Osteocyte (in vitro differentiated cells): Measurements from ENCODE around the gene HIBADH. TPM values are rescaled to one million over a fixed set of nuclear protein-coding genes. Genes with fewer than 3 reads are reported as not detected.
"Not testable (repeated sequence)": the region's sequence is repeated elsewhere in the genome, so short reads cannot be mapped to it uniquely, and the experiment has no call there.

Experiments
- DNase-seq: peaks from one replicate; pipeline ENCODE4 v3.0.0; 2021; ENCODE audit warnings: mixed read lengths; ENCODE audit not compliant: unreplicated experiment; ENCODE audit errors: extremely low spot score
- H3K27ac Mint-ChIP-seq: one replicate; pipeline ENCODE4 v1.8.0; 2021; ENCODE audit warnings: mild to moderate bottlenecking, mixed read lengths; ENCODE audit not compliant: unreplicated experiment
- H3K27me3 Mint-ChIP-seq: one replicate; pipeline ENCODE4 v1.8.0; 2021; ENCODE audit warnings: mixed read lengths; ENCODE audit not compliant: unreplicated experiment
- H3K36me3 Mint-ChIP-seq: one replicate; pipeline ENCODE4 v1.8.0; 2021; ENCODE audit warnings: mixed read lengths; ENCODE audit not compliant: unreplicated experiment
- H3K4me1 Mint-ChIP-seq: one replicate; pipeline ENCODE4 v1.8.0; 2021; ENCODE audit warnings: mixed read lengths; ENCODE audit not compliant: unreplicated experiment
- H3K4me3 Mint-ChIP-seq: one replicate; pipeline ENCODE4 v1.8.0; 2021; ENCODE audit warnings: mild to moderate bottlenecking, moderate library complexity, mixed read lengths; ENCODE audit not compliant: unreplicated experiment
- H3K9me3 Mint-ChIP-seq: one replicate; pipeline ENCODE4 v1.8.0; 2021; ENCODE audit warnings: mixed read lengths; ENCODE audit not compliant: unreplicated experiment
- total RNA-seq: library from RNA; stranded (reverse); gene quantifications from 2 replicates; pipeline ENCODE4 v1.2.1, GENCODE V29; 2021
- TF ChIP-seq, protein P1 (sequence below): fragments of 200-600 bp; sonication (generic); IDR thresholded peaks from 2 replicates; pipeline ENCODE4 v1.5.0; 2021; ENCODE audit warnings: antibody characterized with exemption, mild to moderate bottlenecking, moderate library complexity

The HIBADH gene
- total RNA-seq, 1 donor from 2014 or later: 31.9 TPM

DNA sequence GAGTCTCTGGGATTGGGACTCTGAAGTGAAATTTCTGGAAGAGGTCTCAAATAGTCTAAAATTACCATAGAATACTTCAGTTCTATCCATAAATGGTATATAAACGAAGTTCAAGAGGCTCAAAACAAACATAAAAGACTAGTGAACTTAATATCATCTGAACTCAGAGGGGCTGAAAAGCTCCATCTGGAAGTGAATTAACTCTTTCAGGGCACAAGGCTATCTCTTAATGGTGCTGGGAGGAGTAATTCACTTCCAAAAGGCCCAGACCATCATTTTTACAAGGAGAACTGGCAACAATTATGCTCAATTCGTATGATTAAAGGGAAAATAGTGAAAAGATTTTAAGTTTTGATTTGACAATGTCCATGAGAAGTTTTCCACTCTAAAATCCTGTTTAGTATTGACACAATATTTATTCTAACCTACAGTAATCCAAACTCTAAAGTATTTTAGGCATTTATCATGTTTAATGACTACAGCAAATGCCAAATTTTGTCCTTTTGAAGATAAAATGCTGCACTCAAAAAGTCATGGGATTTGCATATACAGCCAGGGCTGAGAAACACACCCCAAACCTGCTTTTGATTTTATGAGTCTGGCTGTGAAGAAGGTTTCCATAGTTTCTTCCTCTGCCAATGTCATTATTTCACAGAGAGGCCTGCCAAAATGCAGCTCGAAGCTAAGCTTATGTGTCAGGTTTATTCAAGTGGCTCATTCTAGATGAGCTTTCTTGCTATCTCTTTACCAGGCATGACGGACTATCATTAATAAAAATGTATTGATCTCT is 143.9 kb downstream of the HIBADH start:
- no peak overlapping the region for H3K4me3 Mint-ChIP-seq
- H3K9me3 Mint-ChIP-seq: no peaks in the 10 kb centered on the region
- TF ChIP-seq, protein P1, sequence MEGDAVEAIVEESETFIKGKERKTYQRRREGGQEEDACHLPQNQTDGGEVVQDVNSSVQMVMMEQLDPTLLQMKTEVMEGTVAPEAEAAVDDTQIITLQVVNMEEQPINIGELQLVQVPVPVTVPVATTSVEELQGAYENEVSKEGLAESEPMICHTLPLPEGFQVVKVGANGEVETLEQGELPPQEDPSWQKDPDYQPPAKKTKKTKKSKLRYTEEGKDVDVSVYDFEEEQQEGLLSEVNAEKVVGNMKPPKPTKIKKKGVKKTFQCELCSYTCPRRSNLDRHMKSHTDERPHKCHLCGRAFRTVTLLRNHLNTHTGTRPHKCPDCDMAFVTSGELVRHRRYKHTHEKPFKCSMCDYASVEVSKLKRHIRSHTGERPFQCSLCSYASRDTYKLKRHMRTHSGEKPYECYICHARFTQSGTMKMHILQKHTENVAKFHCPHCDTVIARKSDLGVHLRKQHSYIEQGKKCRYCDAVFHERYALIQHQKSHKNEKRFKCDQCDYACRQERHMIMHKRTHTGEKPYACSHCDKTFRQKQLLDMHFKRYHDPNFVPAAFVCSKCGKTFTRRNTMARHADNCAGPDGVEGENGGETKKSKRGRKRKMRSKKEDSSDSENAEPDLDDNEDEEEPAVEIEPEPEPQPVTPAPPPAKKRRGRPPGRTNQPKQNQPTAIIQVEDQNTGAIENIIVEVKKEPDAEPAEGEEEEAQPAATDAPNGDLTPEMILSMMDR: no peak
- no peaks in the 10 kb centered on the region for H3K27me3 Mint-ChIP-seq
- no peak for DNase-seq
- peaks cover 4% of the 10 kb centered on the region for H3K36me3 Mint-ChIP-seq
- H3K27ac Mint-ChIP-seq: no peak overlapping the region
- no peaks in the 10 kb centered on the region for H3K4me1 Mint-ChIP-seq

DNA sequence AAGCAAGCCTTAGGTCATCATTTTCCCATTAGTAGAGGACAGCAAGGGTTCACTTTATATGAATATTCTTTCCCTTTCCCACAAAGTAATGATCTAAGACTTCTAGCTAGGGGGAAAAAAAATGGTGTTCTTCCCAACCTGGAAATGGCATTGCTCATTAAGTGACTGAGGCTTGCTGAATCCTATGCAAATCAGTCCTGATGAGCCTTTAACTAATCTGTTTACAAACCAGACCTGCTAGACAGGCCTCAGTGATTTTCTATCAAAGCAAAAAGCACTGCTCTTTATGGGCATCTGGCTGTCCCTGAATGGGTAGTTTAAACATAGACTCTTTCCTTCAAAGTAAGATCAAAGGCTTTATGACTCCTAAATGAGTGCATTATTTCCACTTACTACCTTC is 146.3 kb downstream of the HIBADH start:
- TF ChIP-seq, protein P1: no peak
- H3K4me3 Mint-ChIP-seq: no peak overlapping the region
- H3K36me3 Mint-ChIP-seq: no peaks in the 10 kb centered on the region
- H3K27ac Mint-ChIP-seq: no peak overlapping the region
- no peaks in the 10 kb centered on the region for H3K4me1 Mint-ChIP-seq
- H3K27me3 Mint-ChIP-seq: no peaks in the 10 kb centered on the region
- DNase-seq: no peak
- H3K9me3 Mint-ChIP-seq: no peaks in the 10 kb centered on the region

DNA sequence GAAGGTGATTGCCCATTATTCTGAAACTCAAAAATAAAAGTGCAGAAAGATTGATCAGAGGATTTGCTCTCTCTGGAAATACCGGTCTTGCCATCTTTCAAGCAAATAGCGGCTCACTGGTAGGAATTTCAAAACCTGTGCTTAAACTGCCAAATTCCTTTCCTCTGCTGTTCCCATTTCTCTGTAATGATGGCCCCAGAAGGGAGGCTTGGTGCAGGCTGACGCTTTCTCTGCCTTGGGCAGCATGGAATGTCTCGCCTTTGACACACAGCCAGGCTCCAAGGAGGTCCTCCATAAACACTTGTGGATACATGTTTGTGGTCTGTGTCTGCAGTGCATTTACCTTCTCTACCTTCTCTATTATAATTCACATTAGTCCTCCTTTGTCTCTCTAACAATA is 146.8 kb downstream of the HIBADH start:
- no peaks in the 10 kb centered on the region for H3K27me3 Mint-ChIP-seq
- TF ChIP-seq, protein P1: no peak
- no peaks in the 10 kb centered on the region for H3K36me3 Mint-ChIP-seq
- no peaks in the 10 kb centered on the region for H3K4me1 Mint-ChIP-seq
- DNase-seq: no peak
- no peak overlapping the region for H3K4me3 Mint-ChIP-seq
- H3K27ac Mint-ChIP-seq: no peak overlapping the region
- no peaks in the 10 kb centered on the region for H3K9me3 Mint-ChIP-seq

DNA sequence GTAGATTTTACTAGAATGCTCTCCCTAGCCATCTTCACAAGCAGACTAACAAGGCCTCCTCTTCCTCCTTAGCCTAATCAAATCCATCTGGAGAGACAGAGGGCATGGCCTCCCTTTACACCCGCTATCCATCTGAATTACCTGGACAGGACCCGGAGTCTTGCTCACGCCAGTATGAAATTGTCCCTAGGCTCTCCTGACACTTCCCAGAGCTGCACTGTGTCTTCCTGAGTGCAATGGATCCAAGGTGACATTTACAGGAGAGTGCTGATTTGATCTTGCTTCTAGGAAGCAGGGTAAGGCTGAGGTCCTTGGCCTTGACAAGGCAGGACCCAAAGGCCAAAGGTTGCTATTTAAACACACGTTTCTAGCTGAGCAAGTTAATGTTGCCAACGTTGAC is 147.8 kb downstream of the HIBADH start:
- no peak overlapping the region for H3K4me3 Mint-ChIP-seq
- DNase-seq: no peak

DNA sequence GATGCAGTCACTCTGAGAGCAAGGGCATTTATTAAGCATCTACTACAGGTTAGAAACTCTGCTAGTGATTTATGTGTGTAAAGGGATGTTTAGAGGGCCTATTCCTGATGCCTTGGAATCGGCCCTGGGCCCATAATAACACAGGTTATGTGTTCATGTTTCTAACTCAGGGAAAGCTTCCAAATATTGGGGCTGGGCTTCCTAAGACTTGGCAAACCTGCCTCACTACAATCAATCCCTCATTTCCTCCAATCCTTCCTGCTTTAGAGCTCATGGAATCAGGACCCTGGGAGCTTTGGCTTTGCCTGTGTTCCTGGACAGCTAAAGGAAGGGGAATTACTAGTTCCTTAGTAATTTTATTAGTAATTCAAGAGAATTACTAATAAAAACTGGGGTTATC is 148.8 kb downstream of the HIBADH start:
- Mint-ChIP-seq H3K27me3 (no peaks in the 10 kb centered on the region), H3K36me3 (no peaks in the 10 kb centered on the region), H3K27ac (no peak overlapping the region), H3K4me1 (no peaks in the 10 kb centered on the region), H3K4me3 (no peak overlapping the region), H3K9me3 (no peaks in the 10 kb centered on the region)
- DNase-seq: no peak
- TF ChIP-seq, protein P1: no peak

More for the DNA sequence above, 147.8 kb downstream of the HIBADH start:
- no peaks in the 10 kb centered on the region for H3K9me3 Mint-ChIP-seq
- H3K27me3 Mint-ChIP-seq: no peaks in the 10 kb centered on the region
- TF ChIP-seq, protein P1: no peak
- no peaks in the 10 kb centered on the region for H3K36me3 Mint-ChIP-seq
- H3K27ac Mint-ChIP-seq: no peak overlapping the region
- no peaks in the 10 kb centered on the region for H3K4me1 Mint-ChIP-seq

DNA sequence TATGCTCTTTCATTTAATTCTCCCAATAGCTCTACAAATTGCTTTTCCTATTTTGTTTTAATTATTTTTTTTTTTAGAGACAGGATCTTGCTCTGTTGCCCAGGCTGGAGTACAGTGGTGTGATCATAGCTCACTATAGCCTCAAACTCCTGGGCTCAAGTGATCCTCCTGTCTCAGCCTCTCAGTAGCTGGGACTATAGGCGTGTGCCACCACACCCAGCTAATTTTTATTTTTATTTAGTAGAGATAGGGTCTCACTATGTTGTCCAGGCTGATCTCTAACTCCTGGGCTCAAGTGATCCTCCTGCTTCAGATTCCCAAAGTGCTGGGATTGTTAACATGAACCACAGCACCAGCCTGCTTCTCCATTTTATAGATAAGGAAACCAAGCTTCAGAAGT is 151.3 kb downstream of the HIBADH start:
- H3K9me3 Mint-ChIP-seq, H3K4me3 Mint-ChIP-seq, H3K4me1 Mint-ChIP-seq, H3K36me3 Mint-ChIP-seq, H3K27me3 Mint-ChIP-seq, H3K27ac Mint-ChIP-seq, DNase-seq: not testable (repeated sequence)
